ENCODE results near the gene MYO18A.
"Not testable (repeated sequence)": the region's sequence is repeated elsewhere in the genome, so short reads cannot be mapped to it uniquely, and the experiment has no call there.

The MYO18A gene

GRCh38 chr17:29165261-29165660 is 14.9 kb downstream of the MYO18A start:
- DNase-seq, result no peak

GRCh38 chr17:29163563-29163962 is 16.6 kb downstream of the MYO18A start:
- no peak for DNase-seq

GRCh38 chr17:29162909-29163341 is 17.3 kb downstream of the MYO18A start:
- DNase-seq, result no peak

- no peak for DNase-seq
Measured at GRCh38 chr17:29162082-29162908, 17.9 kb downstream of the MYO18A start.

GRCh38 chr17:29160253-29160652 is 19.9 kb downstream of the MYO18A start:
- DNase-seq, result no peak

- DNase-seq, result no peak
Measured at GRCh38 chr17:29159306-29159860, 20.8 kb downstream of the MYO18A start.

- no peak for DNase-seq
Measured at GRCh38 chr17:29158488-29159275, 21.5 kb downstream of the MYO18A start.

- DNase-seq, result no peak
Measured at GRCh38 chr17:29158096-29158487, 22.1 kb downstream of the MYO18A start.

GRCh38 chr17:29157310-29157709 is 22.9 kb downstream of the MYO18A start:
- DNase-seq, result no peak

GRCh38 chr17:29156781-29157180 is 23.4 kb downstream of the MYO18A start:
- DNase-seq, result no peak

GRCh38 chr17:29155966-29156338 is 24.2 kb downstream of the MYO18A start:
- no peak for DNase-seq

- DNase-seq, result peak; percentile 81
Measured at GRCh38 chr17:29155227-29155965, 24.8 kb downstream of the MYO18A start.

- DNase-seq, result peak; percentile 51
Measured at GRCh38 chr17:29154516-29155226, 25.5 kb downstream of the MYO18A start.

- no peak for DNase-seq
Measured at GRCh38 chr17:29151567-29151966, 28.6 kb downstream of the MYO18A start.

- no peak for DNase-seq
Measured at GRCh38 chr17:29150161-29150560, 30.0 kb downstream of the MYO18A start.

- no peak for DNase-seq
Measured at GRCh38 chr17:29149431-29150064, 30.6 kb downstream of the MYO18A start.

GRCh38 chr17:29148790-29149430 is 31.3 kb downstream of the MYO18A start:
- DNase-seq, result peak; percentile 95

- no peak for DNase-seq
Measured at GRCh38 chr17:29148257-29148789, 31.9 kb downstream of the MYO18A start.

- no peak for DNase-seq
Measured at GRCh38 chr17:29147682-29148081, 32.5 kb downstream of the MYO18A start.

- not testable (repeated sequence) for DNase-seq
Measured at GRCh38 chr17:29147228-29147627, 33.0 kb downstream of the MYO18A start.

GRCh38 chr17:29146369-29146972 is 33.7 kb downstream of the MYO18A start:
- peak; percentile 16 for DNase-seq

Measured in activated CD4-positive, alpha-beta T cell treated with anti-CD3 and anti-CD28 coated beads for 48 hours (primary cell).